ENCODE results near the gene FLYWCH1.
"Not testable (repeated sequence)": the region's sequence is repeated elsewhere in the genome, so short reads cannot be mapped to it uniquely, and the experiment has no call there.

The FLYWCH1 gene

DNA sequence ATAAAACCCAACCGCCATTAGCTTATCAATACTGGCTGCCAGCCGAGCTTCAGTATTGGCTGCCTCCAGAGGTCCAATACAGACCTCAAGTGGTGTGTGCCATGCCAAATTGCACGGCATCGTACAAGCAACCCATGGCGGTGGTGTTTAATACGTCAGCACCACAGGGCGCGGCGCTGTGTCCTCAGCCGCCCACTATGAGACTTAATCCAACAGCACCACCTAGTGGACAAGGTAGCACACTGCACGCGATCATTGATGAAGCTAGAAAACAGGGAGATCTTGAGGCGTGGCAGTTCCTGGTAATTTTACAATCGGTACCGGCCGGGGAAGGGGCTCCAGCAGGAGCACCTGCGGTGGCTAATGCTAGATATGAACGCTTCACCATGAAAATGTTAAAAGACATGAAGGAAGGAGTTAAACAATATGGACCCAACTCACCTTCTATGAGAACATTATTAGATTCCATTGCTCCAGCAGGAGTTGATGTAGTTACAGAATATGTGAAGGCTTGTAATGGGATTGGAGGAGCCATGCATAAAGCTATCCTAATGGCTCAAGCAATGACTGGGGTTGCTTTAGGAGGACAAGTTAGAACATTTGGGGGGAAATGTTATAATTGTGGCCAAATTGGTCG is 15.4 kb downstream of the FLYWCH1 start:
- DNase-seq, result peak; percentile 90

- DNase-seq, result not testable (repeated sequence)
Observed at GRCh38 chr16:2928151-2928550, 16.4 kb downstream of the FLYWCH1 start.

DNA sequence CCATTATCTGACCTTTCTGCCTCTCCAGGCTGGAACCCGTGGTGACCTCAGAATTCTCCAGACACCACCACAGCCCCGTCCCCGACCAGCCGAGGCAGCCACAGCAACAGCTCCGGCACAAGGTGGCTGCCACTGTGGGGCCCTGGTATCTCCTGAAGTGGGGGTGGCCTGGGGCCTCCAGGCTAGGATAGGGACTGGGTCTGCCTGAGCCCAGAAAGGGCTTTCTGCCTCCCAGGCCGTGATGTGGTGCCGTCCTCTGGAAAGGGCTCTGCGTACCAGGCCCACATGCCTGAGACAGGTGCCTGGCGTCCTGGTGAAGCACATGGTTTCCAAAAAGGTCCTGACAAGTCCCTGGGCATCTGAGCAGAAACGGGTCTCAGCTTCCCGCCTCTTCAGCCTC is 17.1 kb downstream of the FLYWCH1 start:
- DNase-seq, result no peak

- no peak for DNase-seq
Observed at GRCh38 chr16:2929693-2930092, 18.0 kb downstream of the FLYWCH1 start.

DNA sequence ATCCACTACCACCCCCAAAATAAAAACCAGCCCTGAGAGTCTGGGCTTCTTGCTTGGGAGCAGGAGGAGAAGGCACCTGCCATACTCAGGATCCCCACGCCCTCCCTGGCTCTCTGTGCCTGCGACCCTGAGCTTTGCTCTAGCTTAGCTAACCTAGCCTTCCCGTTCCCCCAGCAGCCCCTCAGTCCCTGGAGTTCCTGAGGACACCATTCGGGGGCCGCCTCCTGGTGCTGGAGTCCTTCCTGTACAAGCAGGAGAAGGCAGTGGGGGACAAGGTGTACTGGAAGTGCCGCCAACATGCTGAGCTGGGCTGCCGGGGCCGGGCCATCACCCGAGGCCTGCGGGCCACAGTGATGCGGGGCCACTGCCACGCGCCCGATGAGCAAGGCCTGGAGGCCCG is 18.5 kb downstream of the FLYWCH1 start:
- DNase-seq, result no peak

- not testable (repeated sequence) for DNase-seq
Observed at GRCh38 chr16:2931231-2931914, 19.6 kb downstream of the FLYWCH1 start.

GRCh38 chr16:2933136-2933535 is 21.4 kb downstream of the FLYWCH1 start:
- no peak for DNase-seq

DNA sequence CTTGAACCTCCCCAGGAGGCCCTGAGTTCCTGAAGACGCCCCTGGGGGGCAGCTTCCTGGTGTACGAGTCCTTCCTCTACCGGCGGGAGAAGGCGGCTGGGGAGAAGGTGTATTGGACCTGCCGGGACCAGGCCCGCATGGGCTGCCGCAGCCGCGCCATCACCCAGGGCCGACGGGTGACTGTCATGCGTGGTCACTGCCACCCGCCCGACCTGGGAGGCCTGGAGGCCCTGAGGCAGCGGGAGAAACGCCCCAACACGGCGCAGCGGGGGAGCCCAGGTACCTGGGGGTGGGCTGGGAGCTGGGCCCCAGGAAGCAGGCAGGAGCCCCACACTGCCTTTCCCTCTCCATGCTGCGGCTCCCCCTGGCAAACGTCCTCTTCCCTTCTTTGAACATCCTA is 22.0 kb downstream of the FLYWCH1 start:
- no peak for DNase-seq

DNA sequence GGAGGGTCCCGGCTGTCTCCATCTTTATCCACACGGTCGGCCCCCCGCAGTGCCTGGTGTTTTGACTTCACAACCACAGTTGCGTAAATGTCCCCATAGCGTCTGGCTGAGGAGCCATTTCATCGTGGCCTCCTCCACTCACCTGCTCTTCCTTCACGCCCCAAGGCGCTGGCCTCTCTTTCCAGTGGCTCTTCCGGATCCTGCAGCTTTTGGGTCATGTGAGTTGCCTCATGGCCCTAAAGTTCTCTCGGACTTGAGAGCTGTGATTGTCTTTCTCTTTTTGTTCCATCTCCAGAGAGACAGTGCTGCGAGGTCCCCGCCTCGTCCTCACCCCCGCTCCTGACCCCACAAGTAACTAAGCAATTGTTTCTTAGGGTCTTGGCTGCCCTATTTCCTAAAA is 22.7 kb downstream of the FLYWCH1 start:
- DNase-seq, result no peak

- DNase-seq, result no peak
Observed at GRCh38 chr16:2936436-2937011, 24.8 kb downstream of the FLYWCH1 start.

DNA sequence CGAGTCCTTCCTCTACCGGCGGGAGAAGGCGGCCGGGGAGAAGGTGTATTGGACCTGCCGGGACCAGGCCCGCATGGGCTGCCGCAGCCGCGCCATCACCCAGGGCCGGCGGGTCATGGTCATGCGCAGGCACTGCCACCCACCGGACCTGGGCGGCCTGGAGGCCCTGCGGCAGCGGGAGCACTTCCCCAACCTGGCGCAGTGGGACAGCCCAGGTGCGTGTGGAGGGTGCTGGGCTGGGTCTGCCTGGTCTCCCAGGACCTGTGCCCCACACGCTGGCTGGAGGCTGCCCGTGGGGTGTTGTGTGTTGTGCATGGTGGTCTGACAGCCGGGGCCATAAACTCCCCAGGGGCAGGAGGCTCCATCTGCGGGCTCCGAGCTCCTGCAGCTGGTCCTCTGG is 25.4 kb downstream of the FLYWCH1 start:
- DNase-seq, result no peak

DNA sequence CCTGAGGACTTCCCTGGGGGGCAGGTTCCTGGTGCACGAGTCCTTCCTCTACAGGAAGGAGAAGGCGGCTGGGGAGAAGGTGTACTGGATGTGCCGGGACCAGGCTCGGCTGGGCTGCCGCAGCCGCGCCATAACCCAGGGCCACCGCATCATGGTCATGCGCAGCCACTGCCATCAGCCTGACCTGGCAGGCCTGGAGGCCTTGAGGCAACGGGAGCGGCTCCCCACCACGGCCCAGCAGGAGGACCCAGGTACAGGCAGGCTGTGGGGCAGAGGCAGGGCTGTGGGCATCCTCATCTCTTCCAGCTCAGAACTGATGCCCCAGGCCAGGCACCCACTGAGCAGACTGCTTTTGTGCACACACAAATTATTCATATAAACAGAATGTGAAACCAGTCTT is 26.5 kb downstream of the FLYWCH1 start:
- no peak for DNase-seq

DNA sequence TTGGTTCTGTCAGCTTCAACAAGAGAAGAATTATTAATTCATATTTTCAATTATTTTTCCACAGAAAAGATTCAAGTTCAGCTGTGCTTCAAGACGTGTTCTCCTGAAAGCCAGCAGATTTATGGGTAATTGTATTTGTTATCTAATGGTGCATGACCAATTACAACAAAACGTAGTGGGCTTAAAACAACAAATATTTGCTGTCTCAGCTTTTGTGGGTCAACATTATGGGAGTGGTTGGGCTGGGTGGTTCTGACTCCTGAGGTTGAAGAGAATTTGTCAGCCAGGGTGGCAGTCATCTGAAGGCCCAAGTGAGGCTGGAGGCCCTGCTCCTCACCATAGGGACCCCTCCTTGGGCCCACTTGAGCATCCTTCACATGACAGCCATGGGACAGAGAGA is 28.2 kb downstream of the FLYWCH1 start:
- DNase-seq, result no peak

- no peak for DNase-seq
Observed at GRCh38 chr16:2942045-2942444, 30.3 kb downstream of the FLYWCH1 start.

DNA sequence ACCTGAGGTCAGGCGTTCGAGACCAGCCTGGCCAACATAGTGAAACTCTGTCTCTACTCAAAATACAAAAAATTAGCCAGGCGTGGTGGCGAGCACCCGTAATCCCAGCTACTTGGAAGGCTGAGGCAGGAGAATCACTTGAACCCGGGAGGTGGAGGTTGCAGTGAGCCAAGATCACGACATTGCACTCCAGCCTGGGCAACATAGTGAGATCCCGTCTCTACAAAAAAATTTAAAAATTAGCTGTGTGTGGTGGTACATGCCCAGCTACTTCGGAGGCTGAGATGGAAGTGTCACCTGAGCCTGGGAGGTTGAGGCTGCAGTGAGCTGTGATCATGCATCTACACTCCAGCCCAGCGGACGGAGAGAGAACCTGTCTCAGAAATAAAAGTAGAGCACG is 32.0 kb downstream of the FLYWCH1 start:
- not testable (repeated sequence) for DNase-seq

GRCh38 chr16:2946649-2947048 is 34.9 kb downstream of the FLYWCH1 start:
- no peak for DNase-seq

GRCh38 chr16:2948807-2949704 is 37.3 kb downstream of the FLYWCH1 start:
- no peak for DNase-seq

DNA sequence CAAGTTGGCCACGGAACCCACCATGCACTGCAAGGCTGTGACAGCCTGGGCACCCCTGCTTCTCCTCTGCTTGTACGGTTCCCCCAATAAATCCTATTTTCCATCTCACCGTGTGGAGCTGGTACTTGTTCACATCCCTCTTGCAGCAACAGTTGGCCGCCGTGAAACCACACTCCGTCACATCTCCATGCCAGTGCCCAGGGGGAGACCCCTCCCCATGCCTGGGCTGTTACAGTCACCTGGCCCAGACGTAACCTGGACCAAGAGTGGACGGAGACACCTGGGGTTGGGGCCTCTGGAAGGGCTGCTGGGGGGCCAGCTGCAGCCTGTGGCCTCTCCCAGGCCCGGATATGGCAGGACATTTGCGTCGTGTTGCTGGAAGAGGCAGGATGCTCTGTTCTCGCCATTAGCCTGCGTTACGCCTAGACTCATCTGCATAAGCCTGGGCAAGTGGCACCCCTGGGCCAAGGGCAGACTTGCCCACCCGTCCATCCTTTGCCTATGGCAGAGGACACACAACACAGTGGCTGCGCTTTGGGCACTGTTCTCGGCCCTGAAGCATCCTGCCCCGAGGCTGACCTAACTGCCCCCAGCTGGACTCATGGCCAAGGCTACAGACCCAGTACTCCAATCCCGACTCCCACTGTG is 38.1 kb downstream of the FLYWCH1 start:
- DNase-seq, result no peak

DNA sequence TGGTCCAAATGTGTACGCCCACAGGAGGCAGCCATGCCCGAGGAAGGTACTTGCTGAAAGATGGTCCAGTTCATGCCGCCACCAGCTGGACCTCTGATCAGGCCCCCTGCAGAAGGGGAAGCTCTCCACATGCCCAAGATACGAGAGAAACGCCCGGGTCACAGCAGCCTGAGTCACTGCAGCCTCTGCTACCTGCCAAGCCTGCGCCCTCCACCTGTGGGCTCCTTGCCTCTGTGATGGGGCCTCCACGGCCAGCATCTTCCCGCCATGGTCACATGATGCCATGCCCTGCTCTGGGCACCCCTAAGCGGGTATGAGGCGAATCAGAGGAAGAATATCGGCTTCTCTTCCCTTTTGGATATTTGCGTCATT is 38.6 kb downstream of the FLYWCH1 start:
- DNase-seq, result no peak

DNA sequence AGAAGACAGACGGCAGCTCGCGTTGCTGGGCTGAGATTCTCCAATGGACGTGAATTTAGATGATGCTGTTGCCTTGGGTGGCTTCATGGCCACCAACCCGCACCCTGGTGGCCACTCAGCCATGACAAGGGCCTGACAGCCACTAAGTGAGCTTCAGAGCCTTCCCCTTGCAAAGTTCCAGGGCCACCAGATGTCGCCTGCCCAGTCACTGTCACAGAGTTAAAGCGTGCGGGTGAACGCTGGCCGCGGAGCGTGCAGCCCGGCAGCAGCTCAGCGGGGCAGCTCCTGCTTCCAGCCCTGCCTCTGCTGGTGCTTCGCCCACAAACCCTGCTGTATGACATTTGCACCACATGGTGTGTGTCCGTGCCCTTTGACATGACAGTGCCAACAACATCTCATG is 39.0 kb downstream of the FLYWCH1 start:
- DNase-seq, result no peak

DNA sequence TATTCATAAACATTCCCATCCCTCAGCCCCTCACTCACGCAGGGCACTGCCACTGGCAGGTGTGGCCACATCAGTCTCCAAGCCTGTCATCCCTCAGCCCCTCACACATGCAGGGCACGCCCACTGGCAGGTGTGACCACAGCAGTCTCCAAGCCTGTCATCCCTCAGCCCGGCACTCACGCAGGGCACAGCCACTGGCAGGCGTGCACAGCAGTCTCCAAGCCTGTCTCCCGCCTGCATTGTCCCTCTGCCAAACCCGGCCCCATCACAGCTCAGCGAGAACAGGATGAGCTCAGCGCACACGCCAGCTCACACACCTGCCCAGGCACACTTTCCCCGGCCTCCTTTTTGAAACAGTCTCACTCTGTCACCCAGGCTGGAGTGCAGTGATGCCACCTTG is 40.9 kb downstream of the FLYWCH1 start:
- DNase-seq, result no peak

DNA sequence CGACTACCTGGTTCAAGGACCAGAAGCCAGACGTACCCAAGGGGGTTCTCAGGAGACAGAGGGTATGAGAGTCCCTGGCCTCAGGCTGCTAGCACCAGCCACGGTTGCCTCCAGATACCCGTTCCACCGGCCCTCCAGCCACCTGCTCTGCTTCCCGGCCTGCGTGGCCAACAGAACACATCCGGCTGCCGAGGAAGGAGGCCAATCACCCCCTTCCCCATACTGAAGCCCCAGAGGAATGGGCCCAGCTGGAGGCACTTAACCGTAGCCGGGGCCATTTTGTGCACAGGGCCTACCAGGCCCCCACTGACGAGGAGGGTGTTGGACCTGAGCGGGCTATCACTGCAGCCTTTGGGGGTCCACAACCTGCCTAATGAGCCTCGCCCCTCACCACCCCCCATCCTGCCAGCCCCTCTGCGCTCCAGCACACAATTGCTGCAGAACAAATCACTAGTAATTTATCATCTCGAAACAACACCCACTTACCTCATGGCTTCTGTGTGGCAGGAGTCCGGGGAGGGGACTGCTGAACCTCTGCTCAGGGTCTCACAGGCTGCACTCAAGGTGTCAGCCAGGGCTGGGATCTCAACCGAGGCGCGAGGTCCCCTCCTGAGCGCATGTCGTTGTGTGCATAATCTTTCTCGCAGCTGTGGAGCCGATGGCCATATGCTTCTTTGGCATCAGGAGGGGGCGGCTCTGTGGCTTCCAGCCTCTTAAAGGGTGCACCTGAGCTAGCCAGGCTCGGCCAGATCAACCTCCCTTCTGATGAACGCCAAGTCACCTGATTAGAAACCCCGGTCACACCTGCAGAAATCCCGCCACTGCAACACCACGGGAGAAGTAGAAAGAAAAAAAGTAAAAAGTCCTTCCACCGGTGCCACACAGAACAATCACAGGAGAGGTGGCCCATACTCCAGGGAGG is 42.2 kb downstream of the FLYWCH1 start:
- no peak for DNase-seq

All from stimulated activated CD4-positive, alpha-beta T cell treated with anti-CD3 and anti-CD28 coated beads, Interleukin-4, amount 100 ng/mL, for 24 hours (primary cell).